ENCODE results near the gene DNAAF9. TPM values are rescaled to one million over a fixed set of nuclear protein-coding genes. Genes with fewer than 3 reads are reported as not detected.

DNAAF9 gene
- total RNA-seq, 1 experiment from 2014 or later, result 2.3 TPM

DNA sequence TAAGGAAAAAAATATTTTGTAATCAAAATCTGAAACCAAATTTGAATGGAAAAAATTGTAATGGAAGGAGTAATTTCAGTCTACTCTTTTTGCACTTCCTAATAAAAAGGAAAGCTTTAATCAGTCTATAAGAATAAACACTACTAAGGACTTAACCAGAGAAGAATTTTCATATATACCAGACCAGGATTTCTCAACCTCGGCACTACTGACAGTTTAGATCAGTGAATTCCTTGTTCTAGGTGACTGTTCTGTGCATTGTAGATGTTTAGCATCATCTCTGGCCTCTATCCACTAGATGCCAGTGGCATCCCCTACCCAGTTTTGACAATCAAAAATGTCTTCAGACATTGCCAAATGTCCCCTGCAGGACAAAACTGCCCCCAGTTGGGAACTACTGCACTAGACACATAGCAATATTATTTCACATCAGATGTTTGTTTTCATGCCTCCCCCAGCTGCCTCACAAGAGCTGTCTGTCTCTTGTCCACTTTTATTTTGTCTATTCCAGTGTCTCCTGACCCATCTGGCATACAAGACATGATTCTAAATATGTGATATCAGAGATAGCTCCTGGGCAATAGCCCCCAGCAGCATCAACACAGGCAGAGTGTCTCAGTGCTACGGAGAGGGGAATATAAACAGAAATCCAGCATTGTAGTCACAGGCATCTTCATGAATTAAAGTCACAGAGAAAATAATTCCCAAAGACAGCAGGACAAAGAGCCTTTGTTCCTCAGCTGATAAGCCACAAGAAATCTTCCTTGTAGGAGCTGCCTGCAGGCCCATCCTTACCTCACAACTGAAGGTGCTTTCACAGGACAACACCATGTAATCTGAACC, 27.0 kb downstream of the DNAAF9 start:
- ATAC-seq (no peak), DNase-seq (no peak)
- CTCF ChIA-PET, result interaction anchor here (0.7 kb wide), 1 partner anchor 246 kb away, joined by 3 read pairs; no protein-coding TSS in a partner anchor
- H3K9me3 ChIP-seq (ENCODE audit: low read length), result no peaks in the 10 kb centered on the region
- H3K9me2 ChIP-seq (replicated peaks; ENCODE audit: low read length), result no peaks in the 10 kb centered on the region
- no peaks in the 10 kb centered on the region for H3K79me2 ChIP-seq (ENCODE audit: low read length)
- BruUV-seq (replicated peaks), result no TSS peak
- no peaks in the 10 kb centered on the region for H3K27me3 ChIP-seq (ENCODE audit: low read length)
- H3K4me2 ChIP-seq (ENCODE audit: low read length), result no peak overlapping the region
- H3K27ac ChIP-seq (ENCODE audit: low read length), result no peak overlapping the region
- intact Hi-C loops (cut with micrococcal nuclease), result no loop called here
- H3K9ac ChIP-seq (ENCODE audit: low read length), result no peak overlapping the region
- POLR2A ChIA-PET (ENCODE audit: unreplicated experiment), result no interaction called here
- no peaks in the 10 kb centered on the region for H3K4me1 ChIP-seq (ENCODE audit: insufficient read depth, low read length)
- H2AFZ ChIP-seq (ENCODE audit: low read length), result no peak overlapping the region
- TF ChIP-seq EZH2phosphoT487 (IDR thresholded peaks at IDR 0.05; ENCODE audit: borderline replicate concordance, low read length) (no peak), EZH2 (IDR thresholded peaks at IDR 0.05; ENCODE audit: low read length, unreplicated experiment) (no peak)
- TF ChIP-seq, protein P1, sequence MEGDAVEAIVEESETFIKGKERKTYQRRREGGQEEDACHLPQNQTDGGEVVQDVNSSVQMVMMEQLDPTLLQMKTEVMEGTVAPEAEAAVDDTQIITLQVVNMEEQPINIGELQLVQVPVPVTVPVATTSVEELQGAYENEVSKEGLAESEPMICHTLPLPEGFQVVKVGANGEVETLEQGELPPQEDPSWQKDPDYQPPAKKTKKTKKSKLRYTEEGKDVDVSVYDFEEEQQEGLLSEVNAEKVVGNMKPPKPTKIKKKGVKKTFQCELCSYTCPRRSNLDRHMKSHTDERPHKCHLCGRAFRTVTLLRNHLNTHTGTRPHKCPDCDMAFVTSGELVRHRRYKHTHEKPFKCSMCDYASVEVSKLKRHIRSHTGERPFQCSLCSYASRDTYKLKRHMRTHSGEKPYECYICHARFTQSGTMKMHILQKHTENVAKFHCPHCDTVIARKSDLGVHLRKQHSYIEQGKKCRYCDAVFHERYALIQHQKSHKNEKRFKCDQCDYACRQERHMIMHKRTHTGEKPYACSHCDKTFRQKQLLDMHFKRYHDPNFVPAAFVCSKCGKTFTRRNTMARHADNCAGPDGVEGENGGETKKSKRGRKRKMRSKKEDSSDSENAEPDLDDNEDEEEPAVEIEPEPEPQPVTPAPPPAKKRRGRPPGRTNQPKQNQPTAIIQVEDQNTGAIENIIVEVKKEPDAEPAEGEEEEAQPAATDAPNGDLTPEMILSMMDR (conservative IDR thresholded peaks at IDR 0.05; ENCODE audit: low read depth, low read length), result no peak
- no peaks in the 10 kb centered on the region for H3F3A ChIP-seq (ENCODE audit: low read length, unreplicated experiment)
- H4K20me1 ChIP-seq (ENCODE audit: low read length), result no peaks in the 10 kb centered on the region
- H3K36me3 ChIP-seq (ENCODE audit: low read depth, low read length), result no peaks in the 10 kb centered on the region
- H3K4me3 ChIP-seq (ENCODE audit: low read length), result no peak overlapping the region

DNA sequence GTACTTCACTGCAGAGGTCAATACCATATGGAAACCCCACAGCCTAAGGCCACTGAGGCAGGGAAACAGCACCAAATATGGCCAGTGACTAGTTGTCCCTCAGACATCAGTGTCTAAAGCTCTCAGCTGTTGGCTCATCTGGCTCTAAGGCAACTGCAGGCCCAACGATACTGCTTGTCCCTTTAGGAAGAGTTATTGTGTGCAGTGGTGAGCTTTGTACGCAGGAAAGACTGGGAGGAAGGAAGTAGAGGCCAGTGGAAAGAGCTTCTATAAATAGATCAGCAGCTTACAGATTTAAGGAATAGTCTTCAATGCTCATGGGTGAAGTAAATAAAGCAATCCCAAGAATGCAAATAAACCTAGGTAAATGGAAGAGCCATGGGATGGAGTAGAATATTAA, 29.3 kb downstream of the DNAAF9 start:
- ATAC-seq, result no peak
- ChIA-PET POLR2A (ENCODE audit: unreplicated experiment) (no interaction called here), CTCF (no interaction called here)
- H3K4me2 ChIP-seq (ENCODE audit: low read length), result no peak overlapping the region
- H2AFZ ChIP-seq (ENCODE audit: low read length), result no peak overlapping the region
- intact Hi-C loops (cut with micrococcal nuclease), result no loop called here
- TF ChIP-seq EZH2 (IDR thresholded peaks at IDR 0.05; ENCODE audit: low read length, unreplicated experiment), result no peak
- TF ChIP-seq EZH2phosphoT487 (IDR thresholded peaks at IDR 0.05; ENCODE audit: borderline replicate concordance, low read length), result no peak
- TF ChIP-seq, protein P1 (conservative IDR thresholded peaks at IDR 0.05; ENCODE audit: low read depth, low read length), result no peak
- no peaks in the 10 kb centered on the region for H3K27me3 ChIP-seq (ENCODE audit: low read length)
- DNase-seq, result no peak
- H3K4me3 ChIP-seq (ENCODE audit: low read length), result no peak overlapping the region
- H3K27ac ChIP-seq (ENCODE audit: low read length), result no peak overlapping the region
- H3K79me2 ChIP-seq (ENCODE audit: low read length), result no peaks in the 10 kb centered on the region
- H4K20me1 ChIP-seq (ENCODE audit: low read length), result no peaks in the 10 kb centered on the region
- BruUV-seq (replicated peaks), result no TSS peak
- H3F3A ChIP-seq (ENCODE audit: low read length, unreplicated experiment), result no peaks in the 10 kb centered on the region
- H3K9ac ChIP-seq (ENCODE audit: low read length), result no peak overlapping the region
- 0 out of 2 replicates have a peak, but pooled peaks cover 3% of the 10 kb centered on the region for H3K36me3 ChIP-seq (ENCODE audit: low read depth, low read length)
- no peaks in the 10 kb centered on the region for H3K9me3 ChIP-seq (ENCODE audit: low read length)
- no peaks in the 10 kb centered on the region for H3K4me1 ChIP-seq (ENCODE audit: insufficient read depth, low read length)
- H3K9me2 ChIP-seq (replicated peaks; ENCODE audit: low read length), result no peaks in the 10 kb centered on the region

DNA sequence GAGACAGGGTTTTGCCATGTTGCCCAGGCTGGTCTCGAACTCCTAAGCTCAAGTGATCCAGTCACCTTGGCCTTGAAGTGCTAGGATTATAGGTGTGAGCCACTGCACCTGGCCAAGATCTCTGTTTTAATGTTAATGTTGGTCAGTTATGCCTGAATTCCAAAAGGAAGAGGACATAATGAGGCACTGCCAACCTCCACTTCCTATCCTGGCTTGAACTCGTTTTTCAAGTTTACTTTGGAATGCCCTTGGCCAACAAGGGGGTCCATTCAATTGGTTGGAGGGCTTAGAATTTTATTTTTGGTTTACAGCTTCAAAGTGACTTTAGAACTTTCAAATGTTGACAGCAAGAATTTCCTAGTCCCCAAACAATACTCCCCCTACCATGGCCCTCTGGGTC, 29.8 kb downstream of the DNAAF9 start:
- DNase-seq (peak; percentile 8), ATAC-seq (no peak)
- no peak overlapping the region for H2AFZ ChIP-seq (ENCODE audit: low read length)
- H3K4me2 ChIP-seq (ENCODE audit: low read length), result no peak overlapping the region
- BruUV-seq (replicated peaks), result no TSS peak
- H3K9me2 ChIP-seq (replicated peaks; ENCODE audit: low read length), result no peaks in the 10 kb centered on the region
- no peaks in the 10 kb centered on the region for H3K4me1 ChIP-seq (ENCODE audit: insufficient read depth, low read length)
- intact Hi-C loops (cut with micrococcal nuclease), result no loop called here
- no peak overlapping the region for H3K4me3 ChIP-seq (ENCODE audit: low read length)
- ChIA-PET CTCF (no interaction called here), POLR2A (ENCODE audit: unreplicated experiment) (no interaction called here)
- H4K20me1 ChIP-seq (ENCODE audit: low read length), result no peaks in the 10 kb centered on the region
- no peaks in the 10 kb centered on the region for H3F3A ChIP-seq (ENCODE audit: low read length, unreplicated experiment)
- 0 out of 2 replicates have a peak, but pooled peaks cover 3% of the 10 kb centered on the region for H3K36me3 ChIP-seq (ENCODE audit: low read depth, low read length)
- no peak overlapping the region for H3K9ac ChIP-seq (ENCODE audit: low read length)
- no peaks in the 10 kb centered on the region for H3K79me2 ChIP-seq (ENCODE audit: low read length)
- TF ChIP-seq, protein P1 (conservative IDR thresholded peaks at IDR 0.05; ENCODE audit: low read depth, low read length), result no peak
- TF ChIP-seq EZH2phosphoT487 (IDR thresholded peaks at IDR 0.05; ENCODE audit: borderline replicate concordance, low read length) (no peak), EZH2 (IDR thresholded peaks at IDR 0.05; ENCODE audit: low read length, unreplicated experiment) (no peak)
- H3K27me3 ChIP-seq (ENCODE audit: low read length), result no peaks in the 10 kb centered on the region
- H3K27ac ChIP-seq (ENCODE audit: low read length), result no peak overlapping the region
- H3K9me3 ChIP-seq (ENCODE audit: low read length), result no peaks in the 10 kb centered on the region

Data from PC-3 (cell line).